Measurements from ENCODE around the gene VAT1. TPM values are rescaled to one million over a fixed set of nuclear protein-coding genes. Genes with fewer than 3 reads are reported as not detected.
"Not testable (repeated sequence)": the region's sequence is repeated elsewhere in the genome, so short reads cannot be mapped to it uniquely, and the experiment has no call there.

VAT1 gene
- total and polyA plus RNA-seq, 9 of the 15 experiments (the other 6 are each of a cell fraction or from before 2014, with no cell fraction given): 29.4 to 153 (median 66.7) TPM

- ATAC-seq; H3K4me2 ChIP-seq (ENCODE audit: insufficient read depth, low read length); CTCF ChIA-PET (ENCODE audit: low intra/inter-chr PET ratio); intact Hi-C loops (cut with micrococcal nuclease); H4K20me1 ChIP-seq (replicated peaks; ENCODE audit: control insufficient read depth, insufficient read depth, low read length); H2AFZ ChIP-seq (ENCODE audit: low read depth, low read length); DNase-seq (ENCODE audit: extremely low read depth in 1 of 4, low spot score in 3 of 4); in situ Hi-C loops (cut with MboI); H3K9me3 ChIP-seq (replicated peaks; ENCODE audit: control insufficient read depth, insufficient read depth, low read depth, low read length); FAIRE-seq; H3K27me3 ChIP-seq (ENCODE audit: control insufficient read depth in 2 of 2, insufficient read depth in 2 of 2, low read length in 2 of 2); H3K4me3 ChIP-seq; H3K9me1 ChIP-seq (ENCODE audit: control insufficient read depth, insufficient read depth, low read length); BruUV-seq (replicated peaks): not testable (repeated sequence)
- peaks cover 14 to 18% of the 10 kb centered on the region in 2 experiments; a peak in 4 of 5 replicates for H3K4me1 ChIP-seq (replicated peaks in 1 of 2; ENCODE audit: control insufficient read depth in 2 of 2, insufficient read depth in 2 of 2, low read length in 2 of 2)
- H3K36me3 ChIP-seq (ENCODE audit: control insufficient read depth, insufficient read depth, low read length): peaks cover 62% of the 10 kb centered on the region
- peak overlapping the region in 1 of 2 experiments; percentile 81; a peak in 2 of 4 replicates for H3K9ac ChIP-seq (ENCODE audit: insufficient read depth in 1 of 2, low read depth in 2 of 2, low read length in 2 of 2)
- POLR2A ChIA-PET: interaction anchor here (0.9 to 1.8 kb wide), 3 partner anchors 10 to 315 kb away, joined by 3 to 7 read pairs (median 4); no protein-coding TSS in a partner anchor
- H3K79me2 ChIP-seq (ENCODE audit: control insufficient read depth, insufficient read depth, low read length): peaks cover 33% of the 10 kb centered on the region
- 95% methylated on average over 11 of the region's 13 CpGs for WGBS (ENCODE audit: insufficient coverage, low coverage, missing lambda C conversion rate)
- TF ChIP-seq POLR2A (conservative IDR thresholded peaks at IDR 0.05) (peak; percentile 22), ILF3 (IDR thresholded peaks at IDR 0.05; ENCODE audit: borderline replicate concordance) (peak; percentile 88; the same call in 1 of the 2 replicates), RBFOX2 (IDR thresholded peaks at IDR 0.05; ENCODE audit: low read depth, low read length) (peak; percentile 50)
- peak overlapping the region; percentile 10; the same call in 1 of the 3 replicates for H3K27ac ChIP-seq (ENCODE audit: extremely low read depth, low read depth, low read length)
These were observed 21.3 kb downstream of the VAT1 start for GRCh38 chr17:43000894-43001293.

DNA sequence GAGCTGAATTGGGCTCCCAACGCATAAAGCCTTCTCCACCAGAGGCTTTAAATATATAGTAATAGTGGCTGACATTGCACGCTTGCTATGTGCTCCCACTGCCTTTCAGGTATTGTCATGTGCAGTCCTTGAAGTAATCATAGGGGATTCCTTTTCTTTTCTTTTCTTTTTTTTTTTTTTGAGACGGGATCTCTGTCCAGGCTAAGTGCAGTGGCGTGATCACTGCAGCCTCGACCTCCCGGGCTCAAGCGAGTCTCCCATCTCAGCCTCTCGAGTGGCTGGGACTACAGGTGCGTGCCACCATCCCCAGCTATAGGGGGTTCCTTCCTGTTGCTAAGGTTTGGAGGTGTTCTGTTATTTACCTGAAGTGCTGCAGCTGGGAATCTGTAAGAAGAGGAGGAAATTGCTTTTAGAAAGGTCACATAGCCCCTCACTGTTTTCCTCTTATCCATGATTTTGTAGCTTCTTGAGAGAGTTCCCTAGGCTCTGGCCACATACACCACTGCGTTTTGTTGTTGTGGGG, 23.1 kb downstream of the VAT1 start:
- in situ Hi-C loops (cut with MboI): no loop called here
- Histone ChIP-seq H3K36me3 (ENCODE audit: control insufficient read depth, insufficient read depth, low read length) (peaks cover 61% of the 10 kb centered on the region), H3K9me3 (replicated peaks; ENCODE audit: control insufficient read depth, insufficient read depth, low read depth, low read length) (no peaks in the 10 kb centered on the region), H3K4me3 (peak overlapping the region; percentile 93), H4K20me1 (replicated peaks; ENCODE audit: control insufficient read depth, insufficient read depth, low read length) (peaks cover 9% of the 10 kb centered on the region), H3K9me1 (ENCODE audit: control insufficient read depth, insufficient read depth, low read length) (no peaks in the 10 kb centered on the region), H3K4me2 (ENCODE audit: insufficient read depth, low read length) (peak overlapping the region; percentile 99), H3K79me2 (ENCODE audit: control insufficient read depth, insufficient read depth, low read length) (peaks cover 33% of the 10 kb centered on the region), H2AFZ (ENCODE audit: low read depth, low read length) (no peak overlapping the region), H3K4me1 (replicated peaks in 1 of 2; ENCODE audit: control insufficient read depth in 2 of 2, insufficient read depth in 2 of 2, low read length in 2 of 2) (peaks cover 14 to 18% of the 10 kb centered on the region in 2 experiments; a peak in 4 of 5 replicates), H3K27ac (ENCODE audit: extremely low read depth, low read depth, low read length) (peak overlapping the region; percentile 94), H3K9ac (ENCODE audit: insufficient read depth in 1 of 2, low read depth in 2 of 2, low read length in 2 of 2) (peak overlapping the region; percentile 92 to 95), H3K27me3 (ENCODE audit: control insufficient read depth in 2 of 2, insufficient read depth in 2 of 2, low read length in 2 of 2) (no peaks in the 10 kb centered on the region)
- no peak for ATAC-seq
- BruUV-seq (replicated peaks): no TSS peak
- intact Hi-C loops (cut with micrococcal nuclease): loop anchor here (2.0 to 5.0 kb wide), 2 partner anchors 62 to 156 kb away; no protein-coding TSS in a partner anchor
- DNase-seq (ENCODE audit: extremely low read depth in 1 of 4, low spot score in 3 of 4): no peak
- ChIA-PET CTCF (ENCODE audit: low intra/inter-chr PET ratio) (no interaction called here), POLR2A (interaction anchor here (0.7 to 2.7 kb wide), 15 partner anchors 8 to 317 kb away, joined by 3 to 31 read pairs (median 10); partner anchors contain the start of genes AOC2, IFI35, PSME3 and PTGES3L)
- FAIRE-seq: no peak
- WGBS (ENCODE audit: insufficient coverage, low coverage, missing lambda C conversion rate): 2% methylated on average over 10 of the region's 10 CpGs
- TF ChIP-seq MED1 (CRISPR knock-in tag; IDR thresholded peaks at IDR 0.05; ENCODE audit: borderline replicate concordance) (no peak), ZNF316 (IDR thresholded peaks at IDR 0.05) (no peak), TEAD2 (tag; IDR thresholded peaks at IDR 0.05) (no peak), ZNF695 (CRISPR knock-in tag; IDR thresholded peaks at IDR 0.05) (no peak), CHD1 (IDR thresholded peaks at IDR 0.05; ENCODE audit: low read length) (peak; percentile 33), BRF1 (IDR thresholded peaks at IDR 0.05; ENCODE audit: borderline replicate concordance, extremely low read depth, insufficient read length) (no peak), RHOXF2B (CRISPR knock-in tag; conservative IDR thresholded peaks at IDR 0.05) (no peak), TFAM (CRISPR knock-in tag; conservative IDR thresholded peaks at IDR 0.05) (no peak), TEAD4 (IDR thresholded peaks at IDR 0.05; ENCODE audit: low read length) (no peak), TEAD4 (CRISPR knock-in tag; IDR thresholded peaks at IDR 0.05; ENCODE audit: borderline replicate concordance) (no peak), SIN3A (IDR thresholded peaks at IDR 0.05; ENCODE audit: borderline replicate concordance in 2 of 2, control insufficient read depth in 1 of 2, low read depth in 2 of 2, low read length in 2 of 2) (0 out of 4 replicates have a peak, but pooled peaks of 1 of the 2 experiments have one; percentile 30), BRCA1 (IDR thresholded peaks at IDR 0.05) (no peak), BRCA1 (CRISPR knock-in tag; IDR thresholded peaks at IDR 0.05) (no peak), HNRNPUL1 (IDR thresholded peaks at IDR 0.05; ENCODE audit: low read length) (no peak)
- TF ChIP-seq, protein P1, sequence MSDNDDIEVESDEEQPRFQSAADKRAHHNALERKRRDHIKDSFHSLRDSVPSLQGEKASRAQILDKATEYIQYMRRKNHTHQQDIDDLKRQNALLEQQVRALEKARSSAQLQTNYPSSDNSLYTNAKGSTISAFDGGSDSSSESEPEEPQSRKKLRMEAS (CRISPR knock-in tag; IDR thresholded peaks at IDR 0.05): no peak

Data from K562 (cell line).